GM23338 (cell line): ENCODE measurements around the gene SLC1A3. TPM values are rescaled to one million over a fixed set of nuclear protein-coding genes. Genes with fewer than 3 reads are reported as not detected.
A peak's percentile ranks its signal among the peaks of the same experiment; 100 is the strongest.

Source experiments
- ATAC-seq: fragments of 200-7000 bp; cut with Tn5 transposase; 3 replicates; pipeline ENCODE4 v1.9.1; 2020
- DNase-seq: peaks from one replicate; pipeline ENCODE4 v3.0.0-alpha.2; 2015; ENCODE audit warnings: low spot score
- H2AFZ ChIP-seq: fragments of 200-600 bp; sonication (generic); 2 replicates; pipeline ENCODE4 v1.8.0; 2016; ENCODE audit warnings: antibody characterized with exemption, mild to moderate bottlenecking, moderate library complexity
- H3F3A ChIP-seq: fragments of 200-600 bp; sonication (generic); replicated peaks from 2 replicates; pipeline ENCODE4 v1.8.0; 2017; ENCODE audit warnings: antibody characterized with exemption, mixed run types, low read depth
- H3K27ac ChIP-seq: fragments of 200-600 bp; sonication (generic); 2 replicates; pipeline ENCODE4 v1.6.1; 2016; ENCODE audit warnings: low read depth
- H3K27me3 ChIP-seq: fragments of 200-600 bp; sonication (generic); 2 replicates; pipeline ENCODE4 v1.8.0; 2016; ENCODE audit warnings: mild to moderate bottlenecking, mixed run types, moderate library complexity; ENCODE audit not compliant: insufficient read depth
- H3K36me3 ChIP-seq: fragments of 200-600 bp; sonication (generic); 2 replicates; pipeline ENCODE4 v1.8.0; 2016; ENCODE audit warnings: mild to moderate bottlenecking; ENCODE audit not compliant: insufficient read depth
- H3K4me1 ChIP-seq: fragments of 200-600 bp; sonication (generic); 2 replicates; pipeline ENCODE4 v1.8.0; 2016; ENCODE audit warnings: mild to moderate bottlenecking, moderate library complexity; ENCODE audit not compliant: insufficient read depth
- H3K4me2 ChIP-seq: fragments of 200-600 bp; sonication (generic); 2 replicates; pipeline ENCODE4 v1.7.1; 2017; ENCODE audit warnings: mixed run types
- H3K4me3 ChIP-seq: fragments of 200-600 bp; sonication (generic); 2 replicates; pipeline ENCODE4 v1.6.1; 2016; ENCODE audit warnings: mixed run types
- H3K79me2 ChIP-seq: fragments of 200-600 bp; sonication (generic); replicated peaks from 2 replicates; pipeline ENCODE4 v1.8.0; 2017; ENCODE audit warnings: mild to moderate bottlenecking; ENCODE audit not compliant: insufficient read depth
- H3K9me2 ChIP-seq: fragments of 200-600 bp; sonication (generic); 2 replicates; pipeline ENCODE4 v1.8.0; 2017; ENCODE audit not compliant: insufficient read depth
- H4K20me1 ChIP-seq: fragments of 200-600 bp; sonication (generic); replicated peaks from 2 replicates; pipeline ENCODE4 v1.8.0; 2017; ENCODE audit warnings: mild to moderate bottlenecking; ENCODE audit not compliant: insufficient read depth
- H3K27ac Mint-ChIP-seq: 2 replicates; pipeline ENCODE4 v1.8.0; 2020; ENCODE audit warnings: inconsistent platforms, mild to moderate bottlenecking, moderate library complexity, mixed read lengths
- H3K27me3 Mint-ChIP-seq: 3 replicates; pipeline ENCODE4 v1.8.0; 2022; ENCODE audit warnings: low read depth, mild to moderate bottlenecking, moderate library complexity, mixed read lengths, inconsistent platforms; ENCODE audit not compliant: insufficient read depth, poor library complexity
- H3K36me3 Mint-ChIP-seq: 3 replicates; pipeline ENCODE4 v1.8.0; 2021; ENCODE audit warnings: low read depth, mild to moderate bottlenecking, inconsistent platforms, moderate library complexity, mixed read lengths
- H3K4me1 Mint-ChIP-seq: 3 replicates; pipeline ENCODE4 v1.8.0; 2020; ENCODE audit warnings: mild to moderate bottlenecking, inconsistent platforms, mixed read lengths
- H3K4me3 Mint-ChIP-seq: 3 replicates; pipeline ENCODE4 v1.8.0; 2021; ENCODE audit warnings: moderate library complexity, mild to moderate bottlenecking, inconsistent platforms, mixed read lengths
- H3K9me3 Mint-ChIP-seq: 3 replicates; pipeline ENCODE4 v1.8.0; 2020; ENCODE audit warnings: moderate library complexity, mild to moderate bottlenecking, inconsistent platforms, mixed read lengths
- EZH2 ChIP-seq: fragments of 200-600 bp; sonication (generic); IDR thresholded peaks from one replicate; pipeline ENCODE4 v1.8.0; 2017; ENCODE audit warnings: antibody characterized with exemption, mild to moderate bottlenecking, low read depth; ENCODE audit not compliant: unreplicated experiment
- JUNB ChIP-seq: IDR thresholded peaks from one replicate; pipeline ENCODE4 v1.6.1; 2016; ENCODE audit warnings: antibody characterized with exemption; ENCODE audit not compliant: unreplicated experiment
- STAT1 ChIP-seq: IDR thresholded peaks from one replicate; pipeline ENCODE4 v1.6.1; 2016; ENCODE audit warnings: antibody characterized with exemption; ENCODE audit not compliant: unreplicated experiment
- ZNF114 ChIP-seq: fragments of 250-450 bp; sonication (Bioruptor Pico); IDR thresholded peaks from 2 replicates; pipeline ENCODE4 v1.5.0; 2020; ENCODE audit warnings: mild to moderate bottlenecking, moderate library complexity
- ZNF331 ChIP-seq: fragments of 250-450 bp; sonication (Bioruptor Pico); IDR thresholded peaks from 2 replicates; pipeline ENCODE4 v1.5.0; 2020; ENCODE audit warnings: low read depth, mild to moderate bottlenecking, moderate library complexity
- polyA plus RNA-seq: library from polyadenylated mRNA; unstranded; fragments of >200 nt; fragmentation: Nextera tagmentation; extraction: Ambion mirVana; gene quantifications from 2 replicates; pipeline ENCODE4 v1.2.1, GENCODE V29; 2016
- total RNA-seq: library from RNA; depleted of rRNA; stranded (reverse); fragments of >200 nt; shearing (Covaris generic); gene quantifications from 2 replicates; pipeline ENCODE4 v1.2.3, GENCODE V29; 2014
- TF ChIP-seq, protein P1 (sequence below): IDR thresholded peaks from one replicate; pipeline ENCODE4 v1.6.1; 2018; ENCODE audit warnings: antibody characterized with exemption; ENCODE audit not compliant: unreplicated experiment
- TF ChIP-seq, protein P2 (sequence below), 2 experiments: fragments of 200-600 bp in 1 of 2; sonication (generic) in 1 of 2; conservative IDR thresholded peaks; 2 replicates each; pipeline versions ENCODE4 v1.5.1 to v1.6.1; 2016 to 2017; ENCODE audit warnings: antibody characterized with exemption in 2 of 2, low read depth in 2 of 2, mild to moderate bottlenecking in 2 of 2, moderate library complexity in 1 of 2

Gene SLC1A3
- total and polyA plus RNA-seq, 2 experiments from 2014 or later = 29.0 to 40.7 TPM

GRCh38 chr5:36651761-36652685 is 45.6 kb downstream of the SLC1A3 start:
- no peak overlapping the region; the same call in 1 of the 2 replicates for H3K27ac Mint-ChIP-seq
- H3K4me2 ChIP-seq = no peak overlapping the region
- 0 out of 3 replicates have a peak, but pooled peaks cover 4% of the 10 kb centered on the region for H3K36me3 Mint-ChIP-seq
- ATAC-seq (no peak), DNase-seq (no peak)
- H3K36me3 ChIP-seq = no peaks in the 10 kb centered on the region
- no peaks in the 10 kb centered on the region for H3K79me2 ChIP-seq
- H3F3A ChIP-seq = no peaks in the 10 kb centered on the region
- H4K20me1 ChIP-seq = no peaks in the 10 kb centered on the region
- H3K9me3 Mint-ChIP-seq = no peaks in the 10 kb centered on the region
- H3K9me2 ChIP-seq = no peaks in the 10 kb centered on the region
- peaks cover 3% of the 10 kb centered on the region for H3K27me3 Mint-ChIP-seq
- peaks cover 23% of the 10 kb centered on the region for H3K4me1 Mint-ChIP-seq
- TF ChIP-seq JUNB (no peak), STAT1 (no peak), EZH2 (no peak), ZNF331 (no peak), ZNF114 (CRISPR knock-in tag) (no peak)
- TF ChIP-seq, protein P1, sequence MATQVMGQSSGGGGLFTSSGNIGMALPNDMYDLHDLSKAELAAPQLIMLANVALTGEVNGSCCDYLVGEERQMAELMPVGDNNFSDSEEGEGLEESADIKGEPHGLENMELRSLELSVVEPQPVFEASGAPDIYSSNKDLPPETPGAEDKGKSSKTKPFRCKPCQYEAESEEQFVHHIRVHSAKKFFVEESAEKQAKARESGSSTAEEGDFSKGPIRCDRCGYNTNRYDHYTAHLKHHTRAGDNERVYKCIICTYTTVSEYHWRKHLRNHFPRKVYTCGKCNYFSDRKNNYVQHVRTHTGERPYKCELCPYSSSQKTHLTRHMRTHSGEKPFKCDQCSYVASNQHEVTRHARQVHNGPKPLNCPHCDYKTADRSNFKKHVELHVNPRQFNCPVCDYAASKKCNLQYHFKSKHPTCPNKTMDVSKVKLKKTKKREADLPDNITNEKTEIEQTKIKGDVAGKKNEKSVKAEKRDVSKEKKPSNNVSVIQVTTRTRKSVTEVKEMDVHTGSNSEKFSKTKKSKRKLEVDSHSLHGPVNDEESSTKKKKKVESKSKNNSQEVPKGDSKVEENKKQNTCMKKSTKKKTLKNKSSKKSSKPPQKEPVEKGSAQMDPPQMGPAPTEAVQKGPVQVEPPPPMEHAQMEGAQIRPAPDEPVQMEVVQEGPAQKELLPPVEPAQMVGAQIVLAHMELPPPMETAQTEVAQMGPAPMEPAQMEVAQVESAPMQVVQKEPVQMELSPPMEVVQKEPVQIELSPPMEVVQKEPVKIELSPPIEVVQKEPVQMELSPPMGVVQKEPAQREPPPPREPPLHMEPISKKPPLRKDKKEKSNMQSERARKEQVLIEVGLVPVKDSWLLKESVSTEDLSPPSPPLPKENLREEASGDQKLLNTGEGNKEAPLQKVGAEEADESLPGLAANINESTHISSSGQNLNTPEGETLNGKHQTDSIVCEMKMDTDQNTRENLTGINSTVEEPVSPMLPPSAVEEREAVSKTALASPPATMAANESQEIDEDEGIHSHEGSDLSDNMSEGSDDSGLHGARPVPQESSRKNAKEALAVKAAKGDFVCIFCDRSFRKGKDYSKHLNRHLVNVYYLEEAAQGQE = no peak
- TF ChIP-seq, protein P2, sequence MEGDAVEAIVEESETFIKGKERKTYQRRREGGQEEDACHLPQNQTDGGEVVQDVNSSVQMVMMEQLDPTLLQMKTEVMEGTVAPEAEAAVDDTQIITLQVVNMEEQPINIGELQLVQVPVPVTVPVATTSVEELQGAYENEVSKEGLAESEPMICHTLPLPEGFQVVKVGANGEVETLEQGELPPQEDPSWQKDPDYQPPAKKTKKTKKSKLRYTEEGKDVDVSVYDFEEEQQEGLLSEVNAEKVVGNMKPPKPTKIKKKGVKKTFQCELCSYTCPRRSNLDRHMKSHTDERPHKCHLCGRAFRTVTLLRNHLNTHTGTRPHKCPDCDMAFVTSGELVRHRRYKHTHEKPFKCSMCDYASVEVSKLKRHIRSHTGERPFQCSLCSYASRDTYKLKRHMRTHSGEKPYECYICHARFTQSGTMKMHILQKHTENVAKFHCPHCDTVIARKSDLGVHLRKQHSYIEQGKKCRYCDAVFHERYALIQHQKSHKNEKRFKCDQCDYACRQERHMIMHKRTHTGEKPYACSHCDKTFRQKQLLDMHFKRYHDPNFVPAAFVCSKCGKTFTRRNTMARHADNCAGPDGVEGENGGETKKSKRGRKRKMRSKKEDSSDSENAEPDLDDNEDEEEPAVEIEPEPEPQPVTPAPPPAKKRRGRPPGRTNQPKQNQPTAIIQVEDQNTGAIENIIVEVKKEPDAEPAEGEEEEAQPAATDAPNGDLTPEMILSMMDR (conservative IDR thresholded peaks at IDR 0.05; ENCODE audit: low read depth in 2 of 2) = no peak
- H2AFZ ChIP-seq = no peak overlapping the region
- peaks cover 8% of the 10 kb centered on the region for H3K4me1 ChIP-seq
- no peaks in the 10 kb centered on the region for H3K27me3 ChIP-seq
- no peak overlapping the region for H3K4me3 Mint-ChIP-seq
- no peak overlapping the region for H3K27ac ChIP-seq
- no peak overlapping the region for H3K4me3 ChIP-seq

DNA sequence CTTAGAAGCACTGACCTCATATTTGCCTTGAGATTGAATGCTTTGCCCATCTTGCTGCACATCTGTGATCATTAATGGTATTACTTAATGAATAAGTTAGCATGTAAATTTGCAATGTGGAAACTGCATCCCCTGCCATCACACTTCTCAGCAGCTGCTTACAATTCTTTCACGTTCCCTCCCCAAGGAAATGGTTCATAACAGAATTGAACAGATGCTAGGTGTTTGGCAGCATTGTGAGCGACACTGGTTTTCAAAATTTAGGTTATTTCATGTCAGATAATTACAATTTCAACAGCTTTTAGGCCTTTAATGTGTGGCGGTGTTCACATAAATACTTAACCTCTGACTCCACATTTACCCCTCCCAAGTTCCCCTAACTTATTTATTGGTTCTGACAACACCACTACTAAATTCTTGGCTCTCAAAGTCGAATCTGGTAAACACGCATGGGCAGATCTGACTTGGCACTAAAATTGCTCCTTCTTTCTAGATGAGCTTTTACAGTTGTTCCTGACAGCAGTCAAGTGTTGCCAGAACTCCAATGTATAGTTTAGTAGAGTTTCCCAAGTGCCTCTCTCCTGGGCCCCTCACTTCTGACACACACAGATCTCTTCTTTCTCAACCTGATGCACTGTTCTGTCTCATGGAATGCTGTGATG is 46.8 kb downstream of the SLC1A3 start:
- no peak overlapping the region for H3K27ac ChIP-seq
- H3K4me3 Mint-ChIP-seq = no peak overlapping the region
- no peak overlapping the region for H3K4me2 ChIP-seq
- peaks cover 3% of the 10 kb centered on the region for H3K27me3 Mint-ChIP-seq
- H3K4me1 ChIP-seq = peaks cover 15% of the 10 kb centered on the region
- no peaks in the 10 kb centered on the region for H3K79me2 ChIP-seq
- peak overlapping the region; percentile 66; the same call in 1 of the 2 replicates for H3K27ac Mint-ChIP-seq
- H3K9me3 Mint-ChIP-seq = no peaks in the 10 kb centered on the region
- no peaks in the 10 kb centered on the region for H3K27me3 ChIP-seq
- no peaks in the 10 kb centered on the region for H4K20me1 ChIP-seq
- ATAC-seq (no peak), DNase-seq (no peak)
- no peak overlapping the region for H2AFZ ChIP-seq
- no peaks in the 10 kb centered on the region for H3F3A ChIP-seq
- no peaks in the 10 kb centered on the region for H3K36me3 ChIP-seq
- H3K4me3 ChIP-seq = no peak overlapping the region
- 0 out of 3 replicates have a peak, but pooled peaks cover 4% of the 10 kb centered on the region for H3K36me3 Mint-ChIP-seq
- peaks cover 31% of the 10 kb centered on the region for H3K4me1 Mint-ChIP-seq
- no peaks in the 10 kb centered on the region for H3K9me2 ChIP-seq
- TF ChIP-seq, protein P1 = no peak
- TF ChIP-seq EZH2 = no peak
